ENCODE data around the gene SLC1A2. TPM values are rescaled to one million over a fixed set of nuclear protein-coding genes. Genes with fewer than 3 reads are reported as not detected.

SLC1A2 gene
- total RNA-seq, 2 experiments from 2014 or later = not detected

- POLR2A ChIA-PET = interaction anchor here (0.6 kb wide), 1 partner anchor 49 kb away, joined by 3 read pairs; no protein-coding TSS in a partner anchor
- Histone ChIP-seq H2AFZ (ENCODE audit: low read length) (no peak overlapping the region), H3K79me2 (ENCODE audit: insufficient read depth, low read depth, low read length) (no peaks in the 10 kb centered on the region), H3K9me2 (ENCODE audit: insufficient read depth, low read length) (no peaks in the 10 kb centered on the region), H3K27ac (ENCODE audit: low read depth, low read length, poor library complexity, severe bottlenecking) (no peak overlapping the region), H3K4me1 (ENCODE audit: insufficient read depth, low read length, poor library complexity, severe bottlenecking) (no peaks in the 10 kb centered on the region), H3K9me3 (ENCODE audit: low read length) (no peaks in the 10 kb centered on the region), H3K4me3 (ENCODE audit: low read depth, low read length, poor library complexity, severe bottlenecking) (no peak overlapping the region), H3K36me3 (ENCODE audit: insufficient read depth, low read length) (no peaks in the 10 kb centered on the region), H3K4me2 (ENCODE audit: low read length) (no peak overlapping the region), H4K20me1 (ENCODE audit: insufficient read depth, low read length) (no peaks in the 10 kb centered on the region)
- BruUV-seq (replicated peaks) = no TSS peak
- DNase-seq (ENCODE audit: low spot score) = no peak
- TF ChIP-seq EZH2phosphoT487 (IDR thresholded peaks at IDR 0.05; ENCODE audit: borderline replicate concordance, low read depth, low read length) (no peak), CTCF (conservative IDR thresholded peaks at IDR 0.05; ENCODE audit: low read length) (no peak)
- CTCF ChIA-PET (ENCODE audit: unreplicated experiment) = no interaction called here
- intact Hi-C loops (cut with micrococcal nuclease; ENCODE audit: unreplicated experiment) = no loop called here
Observed at GRCh38 chr11:35322318-35322979, 96.9 kb downstream of the SLC1A2 start.

GRCh38 chr11:35321532-35322317, 97.6 kb downstream of the SLC1A2 start:
- ChIA-PET POLR2A (interaction anchor here (0.7 kb wide), 1 partner anchor 933 kb away, joined by 4 read pairs; no protein-coding TSS in a partner anchor), CTCF (ENCODE audit: unreplicated experiment) (no interaction called here)
- Histone ChIP-seq H3K36me3 (ENCODE audit: insufficient read depth, low read length) (no peaks in the 10 kb centered on the region), H3K79me2 (ENCODE audit: insufficient read depth, low read depth, low read length) (no peaks in the 10 kb centered on the region), H4K20me1 (ENCODE audit: insufficient read depth, low read length) (no peaks in the 10 kb centered on the region), H3K9me2 (ENCODE audit: insufficient read depth, low read length) (no peaks in the 10 kb centered on the region), H3K4me2 (ENCODE audit: low read length) (no peak overlapping the region), H3K9me3 (ENCODE audit: low read length) (no peaks in the 10 kb centered on the region), H3K4me3 (ENCODE audit: low read depth, low read length, poor library complexity, severe bottlenecking) (no peak overlapping the region), H3K27ac (ENCODE audit: low read depth, low read length, poor library complexity, severe bottlenecking) (no peak overlapping the region), H3K4me1 (ENCODE audit: insufficient read depth, low read length, poor library complexity, severe bottlenecking) (no peaks in the 10 kb centered on the region), H2AFZ (ENCODE audit: low read length) (no peak overlapping the region)
- intact Hi-C loops (cut with micrococcal nuclease; ENCODE audit: unreplicated experiment) = no loop called here
- TF ChIP-seq EZH2phosphoT487 (IDR thresholded peaks at IDR 0.05; ENCODE audit: borderline replicate concordance, low read depth, low read length) (no peak), CTCF (conservative IDR thresholded peaks at IDR 0.05; ENCODE audit: low read length) (no peak)
- no peak for DNase-seq (ENCODE audit: low spot score)
- BruUV-seq (replicated peaks) = no TSS peak

- Histone ChIP-seq H4K20me1 (ENCODE audit: insufficient read depth, low read length) (no peaks in the 10 kb centered on the region), H3K4me3 (ENCODE audit: low read depth, low read length, poor library complexity, severe bottlenecking) (no peak overlapping the region), H3K4me1 (ENCODE audit: insufficient read depth, low read length, poor library complexity, severe bottlenecking) (no peaks in the 10 kb centered on the region), H2AFZ (ENCODE audit: low read length) (no peak overlapping the region), H3K27ac (ENCODE audit: low read depth, low read length, poor library complexity, severe bottlenecking) (no peak overlapping the region), H3K9me2 (ENCODE audit: insufficient read depth, low read length) (no peaks in the 10 kb centered on the region), H3K9me3 (ENCODE audit: low read length) (no peaks in the 10 kb centered on the region), H3K4me2 (ENCODE audit: low read length) (no peak overlapping the region), H3K36me3 (ENCODE audit: insufficient read depth, low read length) (no peaks in the 10 kb centered on the region), H3K79me2 (ENCODE audit: insufficient read depth, low read depth, low read length) (no peaks in the 10 kb centered on the region)
- BruUV-seq (replicated peaks) = no TSS peak
- ChIA-PET CTCF (ENCODE audit: unreplicated experiment) (no interaction called here), POLR2A (interaction anchor here (0.7 kb wide), 1 partner anchor 933 kb away, joined by 4 read pairs; no protein-coding TSS in a partner anchor)
- intact Hi-C loops (cut with micrococcal nuclease; ENCODE audit: unreplicated experiment) = no loop called here
- TF ChIP-seq EZH2phosphoT487 (IDR thresholded peaks at IDR 0.05; ENCODE audit: borderline replicate concordance, low read depth, low read length) (no peak), CTCF (conservative IDR thresholded peaks at IDR 0.05; ENCODE audit: low read length) (no peak)
- no peak for DNase-seq (ENCODE audit: low spot score)
Observed at GRCh38 chr11:35321111-35321510, 98.2 kb downstream of the SLC1A2 start.
